Measurements from ENCODE around the gene RACGAP1.

Gene RACGAP1

GRCh38 chr12:50051101-50051806, 26.0 kb upstream of the RACGAP1 start:
- no peaks in the 10 kb centered on the region for H3K9me3 ChIP-seq (ENCODE audit: severe bottlenecking)
- H3K27me3 ChIP-seq (ENCODE audit: insufficient read depth, poor library complexity, severe bottlenecking), result no peaks in the 10 kb centered on the region
- no peak overlapping the region for H3K4me3 ChIP-seq (ENCODE audit: severe bottlenecking)
- DNase-seq (ENCODE audit: low spot score) (peak; percentile 29), ATAC-seq (ENCODE audit: low read depth) (no peak)
- H3K4me1 ChIP-seq (ENCODE audit: insufficient read depth, poor library complexity, severe bottlenecking), result no peaks in the 10 kb centered on the region
- no peak for TF ChIP-seq CTCF (IDR thresholded peaks at IDR 0.05; ENCODE audit: poor library complexity, severe bottlenecking)
- H3K36me3 ChIP-seq (ENCODE audit: low read depth), result no peaks in the 10 kb centered on the region
- H3K27ac ChIP-seq (ENCODE audit: poor library complexity, severe bottlenecking), result no peak overlapping the region

- TF ChIP-seq CTCF (IDR thresholded peaks at IDR 0.05; ENCODE audit: poor library complexity, severe bottlenecking), result no peak
- Histone ChIP-seq H3K27me3 (ENCODE audit: insufficient read depth, poor library complexity, severe bottlenecking) (no peaks in the 10 kb centered on the region), H3K4me1 (ENCODE audit: insufficient read depth, poor library complexity, severe bottlenecking) (no peaks in the 10 kb centered on the region), H3K9me3 (ENCODE audit: severe bottlenecking) (no peaks in the 10 kb centered on the region), H3K27ac (ENCODE audit: poor library complexity, severe bottlenecking) (no peak overlapping the region), H3K36me3 (ENCODE audit: low read depth) (no peaks in the 10 kb centered on the region), H3K4me3 (ENCODE audit: severe bottlenecking) (no peak overlapping the region)
- DNase-seq (ENCODE audit: low spot score) (peak; percentile 36), ATAC-seq (ENCODE audit: low read depth) (peak; percentile 35; the same call in 2 of the 3 replicates)
These were observed 25.3 kb upstream of the RACGAP1 start for GRCh38 chr12:50050410-50051098.

GRCh38 chr12:50050119-50050385, 24.8 kb upstream of the RACGAP1 start:
- Histone ChIP-seq H3K27ac (ENCODE audit: poor library complexity, severe bottlenecking) (no peak overlapping the region), H3K36me3 (ENCODE audit: low read depth) (no peaks in the 10 kb centered on the region), H3K4me1 (ENCODE audit: insufficient read depth, poor library complexity, severe bottlenecking) (no peaks in the 10 kb centered on the region), H3K4me3 (ENCODE audit: severe bottlenecking) (no peak overlapping the region), H3K9me3 (ENCODE audit: severe bottlenecking) (no peaks in the 10 kb centered on the region), H3K27me3 (ENCODE audit: insufficient read depth, poor library complexity, severe bottlenecking) (no peaks in the 10 kb centered on the region)
- DNase-seq (ENCODE audit: low spot score) (no peak), ATAC-seq (ENCODE audit: low read depth) (no peak)
- no peak for TF ChIP-seq CTCF (IDR thresholded peaks at IDR 0.05; ENCODE audit: poor library complexity, severe bottlenecking)

- Histone ChIP-seq H3K9me3 (ENCODE audit: severe bottlenecking) (no peaks in the 10 kb centered on the region), H3K4me1 (ENCODE audit: insufficient read depth, poor library complexity, severe bottlenecking) (no peaks in the 10 kb centered on the region), H3K4me3 (ENCODE audit: severe bottlenecking) (no peak overlapping the region), H3K36me3 (ENCODE audit: low read depth) (no peaks in the 10 kb centered on the region), H3K27ac (ENCODE audit: poor library complexity, severe bottlenecking) (no peak overlapping the region), H3K27me3 (ENCODE audit: insufficient read depth, poor library complexity, severe bottlenecking) (no peaks in the 10 kb centered on the region)
- ATAC-seq (ENCODE audit: low read depth) (no peak), DNase-seq (ENCODE audit: low spot score) (no peak)
- TF ChIP-seq CTCF (IDR thresholded peaks at IDR 0.05; ENCODE audit: poor library complexity, severe bottlenecking), result no peak
These were observed 24.2 kb upstream of the RACGAP1 start for GRCh38 chr12:50049254-50050118.
